Activated naive CD4-positive, alpha-beta T cell treated with anti-CD3 and anti-CD28 coated beads for 36 hours (primary cell): ENCODE measurements around the gene ABCG4. TPM values are rescaled to one million over a fixed set of nuclear protein-coding genes. Genes with fewer than 3 reads are reported as not detected.

ENCODE experiments used
- CTCF ChIA-PET: fragments of 350-600 bp; sonication (Branson Sonifier 250); formaldehyde crosslinking; loops from one replicate; lab custom pipeline; 2021; ENCODE audit warnings: antibody characterized with exemption; lab: Charles Lee
- DNase-seq: peaks from one replicate; pipeline ENCODE4 v3.0.0-alpha.2; 2020
- H3K27ac Mint-ChIP-seq: one replicate; pipeline ENCODE4 v1.8.0; 2021; ENCODE audit warnings: mild to moderate bottlenecking, mixed read lengths
- H3K27me3 Mint-ChIP-seq: one replicate; pipeline ENCODE4 v1.8.0; 2021; ENCODE audit warnings: low read depth, mixed read lengths
- H3K36me3 Mint-ChIP-seq: one replicate; pipeline ENCODE4 v1.8.0; 2021; ENCODE audit warnings: low read depth, mixed read lengths
- H3K4me1 Mint-ChIP-seq: one replicate; pipeline ENCODE4 v1.8.0; 2021; ENCODE audit warnings: low read depth, mixed read lengths
- H3K4me3 Mint-ChIP-seq: one replicate; pipeline ENCODE4 v1.8.0; 2021; ENCODE audit warnings: mild to moderate bottlenecking, moderate library complexity, mixed read lengths
- H3K9me3 Mint-ChIP-seq: one replicate; pipeline ENCODE4 v1.8.0; 2021; ENCODE audit warnings: mixed read lengths
- intact Hi-C: fragments of 100-400 bp; cut with micrococcal nuclease; formaldehyde crosslinking; loops from one replicate; pipeline ENCODE4 v1.15.1; 2023
- total RNA-seq, 2 experiments: library from RNA; stranded (reverse); gene quantifications; one replicate each; pipeline ENCODE4 v1.2.3, GENCODE V29; 2021

The ABCG4 gene
- total RNA-seq, 2 experiments from 2014 or later = 0.12 to 0.31 TPM

GRCh38 chr11:119144825-119145486, 3.9 kb upstream of the ABCG4 start:
- Mint-ChIP-seq H3K27me3 (peaks cover 38% of the 10 kb centered on the region), H3K4me3 (no peak overlapping the region), H3K9me3 (no peaks in the 10 kb centered on the region), H3K4me1 (peaks cover 5% of the 10 kb centered on the region), H3K36me3 (no peaks in the 10 kb centered on the region), H3K27ac (no peak overlapping the region)
- intact Hi-C loops = loop anchor here (1.0 to 5.0 kb wide), 2 partner anchors 52 to 178 kb away; no protein-coding TSS in a partner anchor
- CTCF ChIA-PET = interaction anchor here (0.9 to 1.9 kb wide), 4 partner anchors 9 to 140 kb away, joined by 3 to 8 read pairs (median 4); no protein-coding TSS in a partner anchor
- DNase-seq = peak; percentile 43

- Mint-ChIP-seq H3K36me3 (no peaks in the 10 kb centered on the region), H3K9me3 (no peaks in the 10 kb centered on the region), H3K4me3 (no peak overlapping the region), H3K27me3 (peaks cover 38% of the 10 kb centered on the region), H3K27ac (no peak overlapping the region), H3K4me1 (peaks cover 5% of the 10 kb centered on the region)
- no peak for DNase-seq
- CTCF ChIA-PET = interaction anchor here (0.6 to 1.9 kb wide), 7 partner anchors 8 to 178 kb away, joined by 3 to 8 read pairs (median 3); no protein-coding TSS in a partner anchor
- intact Hi-C loops = loop anchor here (1.0 to 5.0 kb wide), 2 partner anchors 52 to 178 kb away; no protein-coding TSS in a partner anchor
These were observed 3.3 kb upstream of the ABCG4 start for GRCh38 chr11:119145551-119145950.

DNA sequence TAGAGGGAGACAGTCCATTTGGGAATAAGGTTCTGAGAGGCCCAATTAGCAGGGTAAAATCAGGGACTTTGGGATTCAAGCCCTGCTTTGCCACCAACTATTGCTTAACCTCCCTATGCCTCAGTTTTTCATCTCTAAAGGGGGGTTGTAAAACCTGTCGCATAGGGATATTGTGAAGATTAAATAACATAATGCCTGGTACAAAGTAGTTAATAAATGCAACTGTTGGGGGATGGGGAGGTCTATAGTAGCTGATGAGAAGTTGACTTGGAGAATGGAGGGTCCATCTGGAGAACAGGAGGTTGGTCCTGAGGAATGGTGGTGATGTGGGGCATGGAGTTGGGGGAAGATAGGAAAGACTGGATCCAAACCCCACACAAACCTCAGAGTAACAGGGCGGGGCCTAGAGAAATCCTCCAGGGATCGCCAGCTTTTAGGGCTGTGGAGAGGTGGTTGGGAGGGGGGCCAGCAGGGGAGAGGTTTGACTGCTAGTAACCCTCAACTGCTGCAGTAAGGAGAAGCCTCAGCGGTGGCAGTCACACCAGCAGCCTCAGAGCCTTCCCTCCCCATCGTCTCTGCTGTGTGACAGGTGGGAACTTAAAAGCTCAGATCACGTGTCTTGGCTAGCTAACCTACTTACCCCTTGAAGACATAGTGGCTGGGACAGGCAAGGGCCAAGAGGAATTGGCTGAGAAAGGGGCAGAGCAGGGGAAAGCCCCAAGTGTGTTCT, 1.1 kb upstream of the ABCG4 start:
- Mint-ChIP-seq H3K36me3 (no peaks in the 10 kb centered on the region), H3K4me3 (peak overlapping the region; percentile 71), H3K27me3 (peaks cover 38% of the 10 kb centered on the region), H3K4me1 (peaks cover 5% of the 10 kb centered on the region), H3K9me3 (no peaks in the 10 kb centered on the region), H3K27ac (no peak overlapping the region)
- CTCF ChIA-PET = interaction anchor here (1.3 kb wide), 1 partner anchor 21 kb away, joined by 5 read pairs; the partner anchor contains the start of gene NLRX1
- intact Hi-C loops = loop anchor here (5.0 kb wide), 1 partner anchor 50 kb away; no protein-coding TSS in a partner anchor
- DNase-seq = no peak

DNA sequence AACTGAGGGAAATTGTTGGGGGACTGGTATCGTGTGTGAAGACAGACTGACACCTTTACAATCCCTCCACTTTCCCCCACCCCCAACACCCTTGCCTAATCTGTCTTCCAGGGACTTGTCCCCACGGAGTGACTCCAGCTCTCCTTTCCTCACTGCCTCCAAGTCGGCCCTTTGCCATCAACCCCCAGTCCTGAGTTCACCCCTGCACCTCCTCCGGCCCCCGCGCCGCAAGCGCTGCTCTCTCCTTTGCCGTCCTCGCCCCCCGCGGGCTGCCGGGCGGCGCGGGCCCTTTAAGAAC, 183 bp upstream of the ABCG4 start:
- no peak overlapping the region for H3K27ac Mint-ChIP-seq
- H3K4me1 Mint-ChIP-seq = peaks cover 5% of the 10 kb centered on the region
- H3K9me3 Mint-ChIP-seq = no peaks in the 10 kb centered on the region
- peak overlapping the region; percentile 71 for H3K4me3 Mint-ChIP-seq
- DNase-seq = no peak
- CTCF ChIA-PET = interaction anchor here (1.2 to 1.3 kb wide), 2 partner anchors 11 to 20 kb away, joined by 3 to 5 read pairs; partner anchors contain the start of gene NLRX1
- intact Hi-C loops = loop anchor here (1.0 to 5.0 kb wide), 2 partner anchors 31 to 49 kb away; no protein-coding TSS in a partner anchor
- H3K27me3 Mint-ChIP-seq = peaks cover 33% of the 10 kb centered on the region
- H3K36me3 Mint-ChIP-seq = no peaks in the 10 kb centered on the region

- Mint-ChIP-seq H3K4me1 (peaks cover 5% of the 10 kb centered on the region), H3K36me3 (no peaks in the 10 kb centered on the region), H3K9me3 (no peaks in the 10 kb centered on the region), H3K27me3 (peaks cover 31% of the 10 kb centered on the region), H3K4me3 (no peak overlapping the region), H3K27ac (no peak overlapping the region)
- CTCF ChIA-PET = no interaction called here
- intact Hi-C loops = loop anchor here (1.0 to 5.0 kb wide), 2 partner anchors 29 to 47 kb away; no protein-coding TSS in a partner anchor
- no peak for DNase-seq
These were observed 979 bp downstream of the ABCG4 start for GRCh38 chr11:119149786-119150275.

DNA sequence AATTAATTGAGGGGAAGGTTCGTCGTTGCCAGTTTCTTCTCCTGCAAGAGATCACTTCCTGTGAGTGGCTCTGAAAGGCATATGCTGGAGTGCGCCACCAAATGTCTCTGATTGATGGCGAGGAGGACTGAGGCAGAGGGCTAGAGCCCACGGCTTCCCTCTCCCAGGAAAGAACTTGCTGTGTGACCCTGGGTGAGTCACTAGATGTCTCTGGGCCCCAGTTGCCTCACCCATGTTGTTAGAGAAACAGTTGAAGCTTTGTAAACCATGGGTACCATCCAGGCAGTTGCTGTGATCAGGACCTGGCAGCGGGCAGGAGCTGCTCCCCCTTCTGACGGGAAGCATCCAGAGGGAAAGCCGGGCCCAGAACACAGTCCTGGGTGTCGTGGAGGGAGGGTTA, 3.2 kb downstream of the ABCG4 start:
- Mint-ChIP-seq H3K4me1 (peaks cover 5% of the 10 kb centered on the region), H3K27me3 (peaks cover 21% of the 10 kb centered on the region), H3K4me3 (no peak overlapping the region), H3K27ac (no peak overlapping the region), H3K36me3 (no peaks in the 10 kb centered on the region), H3K9me3 (no peaks in the 10 kb centered on the region)
- DNase-seq = no peak
- intact Hi-C loops = no loop called here
- CTCF ChIA-PET = interaction anchor here (1.3 to 2.3 kb wide), 5 partner anchors 8 to 171 kb away, joined by 3 to 9 read pairs (median 6); partner anchors contain the start of gene NLRX1

DNA sequence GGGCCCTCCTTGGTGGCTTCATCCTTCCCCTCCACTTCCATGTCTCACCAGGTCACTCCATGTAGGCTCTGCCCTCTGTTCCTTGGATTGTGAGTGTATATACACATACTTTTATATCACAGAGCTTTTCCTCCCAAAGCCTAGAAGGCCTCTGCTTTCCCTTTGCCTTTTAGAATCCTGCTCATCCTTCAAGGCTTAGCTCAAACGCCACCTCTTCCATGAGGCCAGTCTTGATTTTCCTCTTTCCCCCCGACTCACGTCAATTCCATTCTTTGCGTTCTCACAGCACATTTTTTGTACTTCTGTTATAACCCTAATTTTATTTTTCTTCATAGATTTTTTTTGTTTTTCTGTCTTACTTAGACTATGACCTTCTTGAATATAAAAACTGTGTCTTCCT, 3.8 kb downstream of the ABCG4 start:
- Mint-ChIP-seq H3K9me3 (no peaks in the 10 kb centered on the region), H3K27ac (no peak overlapping the region), H3K36me3 (no peaks in the 10 kb centered on the region), H3K4me1 (peaks cover 4% of the 10 kb centered on the region), H3K4me3 (no peak overlapping the region), H3K27me3 (peaks cover 16% of the 10 kb centered on the region)
- DNase-seq = no peak
- CTCF ChIA-PET = interaction anchor here (0.7 to 2.3 kb wide), 6 partner anchors 10 to 186 kb away, joined by 3 to 9 read pairs (median 4); partner anchors contain the start of gene NLRX1
- intact Hi-C loops = no loop called here

GRCh38 chr11:119153049-119153818, 4.4 kb downstream of the ABCG4 start:
- no peaks in the 10 kb centered on the region for H3K36me3 Mint-ChIP-seq
- no peak overlapping the region for H3K27ac Mint-ChIP-seq
- H3K4me1 Mint-ChIP-seq = no peaks in the 10 kb centered on the region
- CTCF ChIA-PET = interaction anchor here (0.7 to 2.3 kb wide), 6 partner anchors 8 to 185 kb away, joined by 3 to 9 read pairs (median 4); partner anchors contain the start of gene NLRX1
- DNase-seq = no peak
- intact Hi-C loops = no loop called here
- H3K27me3 Mint-ChIP-seq = peaks cover 10% of the 10 kb centered on the region
- H3K4me3 Mint-ChIP-seq = no peak overlapping the region
- H3K9me3 Mint-ChIP-seq = no peaks in the 10 kb centered on the region

DNA sequence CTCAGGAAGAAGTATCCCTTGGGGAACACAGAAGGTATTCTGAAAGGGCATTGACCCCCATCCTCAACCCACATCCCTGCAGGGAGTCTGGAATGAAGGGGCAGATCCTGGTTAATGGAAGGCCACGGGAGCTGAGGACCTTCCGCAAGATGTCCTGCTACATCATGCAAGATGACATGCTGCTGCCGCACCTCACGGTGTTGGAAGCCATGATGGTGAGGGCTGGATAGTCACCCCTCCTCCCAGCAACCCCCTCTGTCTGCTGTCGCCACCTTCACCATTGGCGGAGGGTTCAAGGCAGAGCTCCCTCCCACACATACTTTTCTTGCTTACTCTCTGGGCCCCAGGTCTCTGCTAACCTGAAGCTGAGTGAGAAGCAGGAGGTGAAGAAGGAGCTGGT, 5.3 kb downstream of the ABCG4 start:
- no peaks in the 10 kb centered on the region for H3K36me3 Mint-ChIP-seq
- intact Hi-C loops = no loop called here
- CTCF ChIA-PET = interaction anchor here (1.9 kb wide), 1 partner anchor 9 kb away, joined by 4 read pairs; no protein-coding TSS in a partner anchor
- H3K4me1 Mint-ChIP-seq = no peaks in the 10 kb centered on the region
- no peaks in the 10 kb centered on the region for H3K9me3 Mint-ChIP-seq
- H3K4me3 Mint-ChIP-seq = no peak overlapping the region
- DNase-seq = no peak
- no peak overlapping the region for H3K27ac Mint-ChIP-seq
- H3K27me3 Mint-ChIP-seq = peaks cover 4% of the 10 kb centered on the region

DNA sequence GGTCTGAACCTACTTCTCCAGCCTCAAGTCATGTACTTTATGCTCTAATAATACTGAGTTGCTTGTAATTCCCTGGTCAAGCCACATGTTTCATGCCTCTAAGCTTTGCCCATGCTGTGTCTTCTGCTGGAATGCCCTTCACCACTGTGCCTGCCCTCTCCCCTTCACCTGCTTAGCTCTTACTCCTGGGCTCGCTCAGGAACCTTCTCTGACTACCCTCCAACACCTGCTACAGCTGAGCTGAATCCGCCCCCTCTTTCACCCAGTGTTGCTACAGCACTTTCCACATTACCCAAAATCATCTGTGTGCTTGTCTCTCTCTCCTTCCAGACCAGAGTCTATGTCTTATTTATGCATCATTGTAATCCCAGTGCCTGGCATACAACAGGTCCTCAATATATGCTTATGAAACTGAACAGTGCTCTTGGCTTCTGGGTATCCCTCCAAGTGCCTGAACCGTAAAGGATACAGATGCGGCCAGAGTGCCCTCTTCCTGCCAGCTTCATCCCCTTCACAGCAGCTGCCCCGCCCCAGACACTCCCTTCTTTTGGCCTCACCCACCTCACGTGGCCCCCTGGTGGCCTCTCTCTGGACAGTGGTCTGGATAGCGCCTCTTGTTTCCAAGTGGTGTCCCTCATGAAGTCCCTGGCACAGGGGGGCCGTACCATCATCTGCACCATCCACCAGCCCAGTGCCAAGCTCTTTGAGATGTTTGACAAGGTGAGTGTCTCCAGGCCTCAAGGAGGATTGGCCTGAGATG, 7.1 kb downstream of the ABCG4 start:
- no peaks in the 10 kb centered on the region for H3K4me1 Mint-ChIP-seq
- no peaks in the 10 kb centered on the region for H3K36me3 Mint-ChIP-seq
- H3K27ac Mint-ChIP-seq = no peak overlapping the region
- no peak overlapping the region for H3K4me3 Mint-ChIP-seq
- H3K27me3 Mint-ChIP-seq = peaks cover 2% of the 10 kb centered on the region
- intact Hi-C loops = no loop called here
- CTCF ChIA-PET = interaction anchor here (0.6 to 1.7 kb wide), 3 partner anchors 9 to 24 kb away, joined by 3 read pairs; no protein-coding TSS in a partner anchor
- DNase-seq = peak; percentile 22
- H3K9me3 Mint-ChIP-seq = no peaks in the 10 kb centered on the region

GRCh38 chr11:119156496-119156895, 7.6 kb downstream of the ABCG4 start:
- Mint-ChIP-seq H3K27ac (no peak overlapping the region), H3K9me3 (no peaks in the 10 kb centered on the region), H3K36me3 (no peaks in the 10 kb centered on the region), H3K27me3 (peaks cover 2% of the 10 kb centered on the region), H3K4me3 (no peak overlapping the region), H3K4me1 (no peaks in the 10 kb centered on the region)
- DNase-seq = no peak
- CTCF ChIA-PET = interaction anchor here (0.6 to 1.7 kb wide), 4 partner anchors 8 to 39 kb away, joined by 3 read pairs; no protein-coding TSS in a partner anchor
- intact Hi-C loops = no loop called here
